ENCODE data around the gene SLCO2B1. TPM values are rescaled to one million over a fixed set of nuclear protein-coding genes. Genes with fewer than 3 reads are reported as not detected.

The SLCO2B1 gene
- total RNA-seq, 1 donor from 2014 or later = not detected

- no peak for TF ChIP-seq CTCF (conservative IDR thresholded peaks at IDR 0.05)
- DNase-seq (ENCODE audit: low read depth, low spot score) = no peak
- peaks cover 5% of the 10 kb centered on the region for H3K4me1 Mint-ChIP-seq
- no peak overlapping the region for H3K4me3 Mint-ChIP-seq
- H3K9me3 Mint-ChIP-seq = no peaks in the 10 kb centered on the region
- no peaks in the 10 kb centered on the region for H3K27me3 Mint-ChIP-seq (ENCODE audit: low read depth)
- no peaks in the 10 kb centered on the region for H3K36me3 Mint-ChIP-seq (ENCODE audit: low read depth)
- no peak overlapping the region for H3K27ac Mint-ChIP-seq (ENCODE audit: unreplicated experiment)
Measured at GRCh38 chr11:75149766-75150465, 991 bp upstream of the SLCO2B1 start.

GRCh38 chr11:75151346-75152047, 590 bp downstream of the SLCO2B1 start:
- Mint-ChIP-seq H3K4me1 (peaks cover 6% of the 10 kb centered on the region), H3K9me3 (no peaks in the 10 kb centered on the region), H3K27me3 (ENCODE audit: low read depth) (no peaks in the 10 kb centered on the region), H3K27ac (ENCODE audit: unreplicated experiment) (no peak overlapping the region), H3K36me3 (ENCODE audit: low read depth) (no peaks in the 10 kb centered on the region), H3K4me3 (no peak overlapping the region)
- no peak for DNase-seq (ENCODE audit: low read depth, low spot score)
- TF ChIP-seq CTCF (conservative IDR thresholded peaks at IDR 0.05) = no peak

GRCh38 chr11:75152090-75152489, 1.2 kb downstream of the SLCO2B1 start:
- DNase-seq (ENCODE audit: low read depth, low spot score) = no peak
- Mint-ChIP-seq H3K4me1 (peaks cover 6% of the 10 kb centered on the region), H3K36me3 (ENCODE audit: low read depth) (no peaks in the 10 kb centered on the region), H3K27ac (ENCODE audit: unreplicated experiment) (no peak overlapping the region), H3K9me3 (no peaks in the 10 kb centered on the region), H3K4me3 (no peak overlapping the region), H3K27me3 (ENCODE audit: low read depth) (no peaks in the 10 kb centered on the region)
- TF ChIP-seq CTCF (conservative IDR thresholded peaks at IDR 0.05) = no peak

GRCh38 chr11:75152651-75153427, 1.9 kb downstream of the SLCO2B1 start:
- H3K4me3 Mint-ChIP-seq = no peak overlapping the region
- H3K27ac Mint-ChIP-seq (ENCODE audit: unreplicated experiment) = no peak overlapping the region
- H3K27me3 Mint-ChIP-seq (ENCODE audit: low read depth) = no peaks in the 10 kb centered on the region
- DNase-seq (ENCODE audit: low read depth, low spot score) = no peak
- no peak for TF ChIP-seq CTCF (conservative IDR thresholded peaks at IDR 0.05)
- no peaks in the 10 kb centered on the region for H3K9me3 Mint-ChIP-seq
- H3K36me3 Mint-ChIP-seq (ENCODE audit: low read depth) = no peaks in the 10 kb centered on the region
- peaks cover 6% of the 10 kb centered on the region for H3K4me1 Mint-ChIP-seq

- Mint-ChIP-seq H3K36me3 (ENCODE audit: low read depth) (no peaks in the 10 kb centered on the region), H3K9me3 (no peaks in the 10 kb centered on the region), H3K27ac (ENCODE audit: unreplicated experiment) (peak overlapping the region; percentile 62), H3K4me1 (peaks cover 6% of the 10 kb centered on the region), H3K4me3 (no peak overlapping the region), H3K27me3 (ENCODE audit: low read depth) (no peaks in the 10 kb centered on the region)
- TF ChIP-seq CTCF (conservative IDR thresholded peaks at IDR 0.05) = no peak
- no peak for DNase-seq (ENCODE audit: low read depth, low spot score)
Measured at GRCh38 chr11:75154646-75155569, 4.0 kb downstream of the SLCO2B1 start.
